ENCODE measurements around the gene RTL3. TPM values are rescaled to one million over a fixed set of nuclear protein-coding genes. Genes with fewer than 3 reads are reported as not detected.

The RTL3 gene
- total and polyA plus RNA-seq, 2 experiments from 2014 or later, result not detected

GRCh38 chrX:78661836-78662235 is 2.7 kb upstream of the RTL3 start:
- no peak overlapping the region for H3K27ac Mint-ChIP-seq

GRCh38 chrX:78659955-78660354 is 827 bp upstream of the RTL3 start:
- Mint-ChIP-seq H3K4me1 (peaks cover 6% of the 10 kb centered on the region), H3K36me3 (ENCODE audit: low read depth) (peaks cover 5% of the 10 kb centered on the region; the same call in 1 of the 3 replicates), H3K27me3 (ENCODE audit: insufficient read depth, low read depth, poor library complexity) (no peaks in the 10 kb centered on the region), H3K27ac (no peak overlapping the region), H3K9me3 (no peaks in the 10 kb centered on the region), H3K4me3 (no peak overlapping the region)
- Histone ChIP-seq H3K4me3 (no peak overlapping the region), H2AFZ (no peak overlapping the region), H3K27me3 (ENCODE audit: insufficient read depth) (no peaks in the 10 kb centered on the region), H3F3A (replicated peaks; ENCODE audit: low read depth) (no peaks in the 10 kb centered on the region), H3K36me3 (ENCODE audit: insufficient read depth) (no peaks in the 10 kb centered on the region), H3K27ac (ENCODE audit: low read depth) (no peak overlapping the region), H3K4me2 (no peak overlapping the region), H3K79me2 (replicated peaks; ENCODE audit: insufficient read depth) (no peaks in the 10 kb centered on the region), H3K9me2 (ENCODE audit: insufficient read depth) (no peaks in the 10 kb centered on the region), H4K20me1 (replicated peaks; ENCODE audit: insufficient read depth) (no peaks in the 10 kb centered on the region), H3K4me1 (ENCODE audit: insufficient read depth) (0 out of 2 replicates have a peak, but pooled peaks cover under 1% of the 10 kb centered on the region)
- ATAC-seq (no peak), DNase-seq (ENCODE audit: low spot score) (no peak)
- no peak for TF ChIP-seq ZNF462 (CRISPR knock-in tag; IDR thresholded peaks at IDR 0.05)

More at GRCh38 chrX:78661836-78662235, 2.7 kb upstream of the RTL3 start:
- Histone ChIP-seq H3K4me1 (ENCODE audit: insufficient read depth) (0 out of 2 replicates have a peak, but pooled peaks cover 3% of the 10 kb centered on the region), H3K4me3 (no peak overlapping the region), H2AFZ (no peak overlapping the region), H3K27ac (ENCODE audit: low read depth) (no peak overlapping the region), H3K9me2 (ENCODE audit: insufficient read depth) (0 out of 2 replicates have a peak, but pooled peaks cover 4% of the 10 kb centered on the region), H3K4me2 (no peak overlapping the region), H3F3A (replicated peaks; ENCODE audit: low read depth) (no peaks in the 10 kb centered on the region), H3K79me2 (replicated peaks; ENCODE audit: insufficient read depth) (no peaks in the 10 kb centered on the region), H3K27me3 (ENCODE audit: insufficient read depth) (no peaks in the 10 kb centered on the region), H4K20me1 (replicated peaks; ENCODE audit: insufficient read depth) (no peaks in the 10 kb centered on the region), H3K36me3 (ENCODE audit: insufficient read depth) (no peaks in the 10 kb centered on the region)
- H3K36me3 Mint-ChIP-seq (ENCODE audit: low read depth), result peaks cover 6% of the 10 kb centered on the region; the same call in 2 of the 3 replicates
- H3K4me1 Mint-ChIP-seq, result peaks cover 9% of the 10 kb centered on the region
- DNase-seq (ENCODE audit: low spot score) (no peak), ATAC-seq (no peak)
- H3K9me3 Mint-ChIP-seq, result no peaks in the 10 kb centered on the region
- no peak overlapping the region for H3K4me3 Mint-ChIP-seq
- no peak for TF ChIP-seq JUNB (IDR thresholded peaks at IDR 0.05; ENCODE audit: unreplicated experiment)
- TF ChIP-seq NANOG (IDR thresholded peaks at IDR 0.05; ENCODE audit: borderline replicate concordance), result no peak
- TF ChIP-seq STAT1 (IDR thresholded peaks at IDR 0.05; ENCODE audit: unreplicated experiment), result no peak
- no peak for TF ChIP-seq ZNF331 (CRISPR knock-in tag; IDR thresholded peaks at IDR 0.05; ENCODE audit: low read depth)
- TF ChIP-seq POLR2AphosphoS5 (IDR thresholded peaks at IDR 0.05; ENCODE audit: low read depth), result no peak
- TF ChIP-seq CREB1 (CRISPR knock-in tag; IDR thresholded peaks at IDR 0.05; ENCODE audit: low read depth), result no peak
- H3K27me3 Mint-ChIP-seq (ENCODE audit: insufficient read depth, low read depth, poor library complexity), result no peaks in the 10 kb centered on the region

Measured in GM23338 (cell line).